GM12801 (cell line): ENCODE measurements around the gene TTC39A.

Source experiments
- CTCF ChIP-seq: IDR thresholded peaks from one replicate; pipeline ENCODE4 v1.5.1; 2011; ENCODE audit warnings: control low read depth; ENCODE audit not compliant: insufficient read length; ENCODE audit errors: extremely low read depth

TTC39A gene

GRCh38 chr1:51263147-51263877 is 67.0 kb downstream of the TTC39A start:
- TF ChIP-seq CTCF = no peak

- no peak for TF ChIP-seq CTCF
Measured at GRCh38 chr1:51255331-51255730, 75.0 kb downstream of the TTC39A start.

GRCh38 chr1:51253691-51254090 is 76.7 kb downstream of the TTC39A start:
- no peak for TF ChIP-seq CTCF

GRCh38 chr1:51252366-51252765 is 78.0 kb downstream of the TTC39A start:
- TF ChIP-seq CTCF = no peak

- TF ChIP-seq CTCF = no peak
Measured at GRCh38 chr1:51249445-51249844, 80.9 kb downstream of the TTC39A start.

- TF ChIP-seq CTCF = no peak
Measured at GRCh38 chr1:51247499-51247898, 82.9 kb downstream of the TTC39A start.

GRCh38 chr1:51247022-51247421 is 83.3 kb downstream of the TTC39A start:
- TF ChIP-seq CTCF = no peak
